ENCODE measurements around the gene IL23A.

The IL23A gene

GRCh38 chr12:56362130-56363059 is 23.7 kb downstream of the IL23A start, which contains the start of gene APOF:
Gene APOF (minus strand): TSS chr12:56362857. CDS start chr12:56362745, 112 bp downstream.
- no peak for DNase-seq

- DNase-seq = no peak
Observed at GRCh38 chr12:56366948-56367347, 28.3 kb downstream of the IL23A start.

GRCh38 chr12:56373515-56373914 is 34.8 kb downstream of the IL23A start:
- no peak for DNase-seq

GRCh38 chr12:56374726-56375597 is 36.3 kb downstream of the IL23A start:
- no peak for DNase-seq

- no peak for DNase-seq
Observed at GRCh38 chr12:56375598-56376434, 37.1 kb downstream of the IL23A start.

- DNase-seq = peak; percentile 74
Observed at GRCh38 chr12:56377310-56377988, 38.8 kb downstream of the IL23A start.

GRCh38 chr12:56377989-56378316 is 39.3 kb downstream of the IL23A start:
- no peak for DNase-seq

- no peak for DNase-seq
Observed at GRCh38 chr12:56382611-56383010, 43.9 kb downstream of the IL23A start.

GRCh38 chr12:56385873-56386272 is 47.2 kb downstream of the IL23A start:
- DNase-seq = peak; percentile 10

- no peak for DNase-seq
Observed at GRCh38 chr12:56387152-56387736, 48.6 kb downstream of the IL23A start.

GRCh38 chr12:56389412-56389811 is 50.7 kb downstream of the IL23A start:
- DNase-seq = no peak
